Type B pancreatic cell (in vitro differentiated cells): Measurements from ENCODE around the gene SVIL. TPM values are rescaled to one million over a fixed set of nuclear protein-coding genes. Genes with fewer than 3 reads are reported as not detected.
"Not testable (repeated sequence)": the region's sequence is repeated elsewhere in the genome, so short reads cannot be mapped to it uniquely, and the experiment has no call there.

ENCODE experiments used
- DNase-seq: peaks from one replicate; pipeline ENCODE4 v3.0.0; 2021; ENCODE audit warnings: mixed read lengths; ENCODE audit not compliant: unreplicated experiment; ENCODE audit errors: extremely low spot score
- H3K27ac Mint-ChIP-seq: 2 replicates; pipeline ENCODE4 v1.8.0; 2021; ENCODE audit warnings: mild to moderate bottlenecking, mixed read lengths
- H3K27me3 Mint-ChIP-seq: 2 replicates; pipeline ENCODE4 v1.8.0; 2021; ENCODE audit warnings: mixed read lengths
- H3K36me3 Mint-ChIP-seq: 2 replicates; pipeline ENCODE4 v1.8.0; 2021; ENCODE audit warnings: mixed read lengths
- H3K4me1 Mint-ChIP-seq: one replicate; pipeline ENCODE4 v1.8.0; 2021; ENCODE audit warnings: mixed read lengths; ENCODE audit not compliant: unreplicated experiment
- H3K4me3 Mint-ChIP-seq: 2 replicates; pipeline ENCODE4 v1.8.0; 2021; ENCODE audit warnings: mild to moderate bottlenecking, mixed read lengths
- H3K9me3 Mint-ChIP-seq: 2 replicates; pipeline ENCODE4 v1.8.0; 2021; ENCODE audit warnings: mixed read lengths
- CTCF ChIP-seq: fragments of 200-600 bp; sonication (generic); conservative IDR thresholded peaks from 2 replicates; pipeline ENCODE4 v1.5.0; 2021; ENCODE audit warnings: antibody characterized with exemption, mild to moderate bottlenecking
- total RNA-seq: library from RNA; stranded (reverse); gene quantifications from 2 replicates; pipeline ENCODE4 v1.2.1, GENCODE V29; 2021; ENCODE audit warnings: low replicate concordance

The SVIL gene
- total RNA-seq, 1 donor from 2014 or later, result 171 TPM

DNA sequence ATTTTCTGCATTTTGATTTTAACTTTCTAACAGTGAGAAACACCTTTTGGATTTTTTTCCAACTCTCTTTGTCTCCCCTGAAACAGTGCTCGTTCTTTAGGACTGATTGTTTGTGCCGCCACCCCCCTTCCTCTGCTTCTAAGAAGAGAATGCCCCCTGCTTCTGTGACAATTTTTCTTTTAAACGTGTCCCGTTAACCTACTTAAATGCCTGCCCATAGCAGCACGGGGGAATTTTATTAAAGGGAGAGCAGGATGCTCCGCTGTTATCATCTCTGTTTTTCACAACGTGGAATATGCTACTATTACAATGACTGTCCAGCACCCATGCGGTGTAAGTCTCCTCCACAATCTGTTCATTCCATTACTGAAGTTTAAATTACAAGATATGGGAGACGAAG, 67.8 kb downstream of the SVIL start:
- H3K4me3 Mint-ChIP-seq, result no peak overlapping the region
- DNase-seq, result no peak
- TF ChIP-seq CTCF, result no peak
- H3K9me3 Mint-ChIP-seq, result no peaks in the 10 kb centered on the region
- H3K27me3 Mint-ChIP-seq, result no peaks in the 10 kb centered on the region
- H3K4me1 Mint-ChIP-seq, result peaks cover 24% of the 10 kb centered on the region
- H3K36me3 Mint-ChIP-seq, result peaks cover 38% of the 10 kb centered on the region
- no peak overlapping the region for H3K27ac Mint-ChIP-seq

DNA sequence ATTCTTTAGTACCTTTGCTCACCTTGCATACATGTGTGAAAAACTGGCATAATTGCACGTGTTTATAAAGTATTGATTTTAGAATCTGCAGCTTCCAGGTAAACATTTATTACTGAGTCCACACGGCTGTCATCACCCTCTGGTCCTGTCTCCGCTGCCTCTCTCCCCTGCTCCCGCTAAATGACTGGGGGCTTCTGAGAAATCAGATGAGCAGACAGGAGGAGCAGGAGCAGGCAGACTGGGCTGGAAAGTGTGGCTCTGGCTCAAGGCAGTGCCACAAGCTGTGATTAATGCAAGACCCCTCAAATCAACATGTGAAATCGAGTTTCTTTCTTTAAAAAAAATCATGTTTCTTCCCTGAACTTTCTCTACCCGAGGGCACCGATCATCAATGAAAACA, 68.6 kb downstream of the SVIL start:
- peaks cover 20% of the 10 kb centered on the region for H3K4me1 Mint-ChIP-seq
- peaks cover 38% of the 10 kb centered on the region for H3K36me3 Mint-ChIP-seq
- not testable (repeated sequence) for H3K27ac Mint-ChIP-seq, H3K4me3 Mint-ChIP-seq, H3K9me3 Mint-ChIP-seq, H3K27me3 Mint-ChIP-seq, DNase-seq

DNA sequence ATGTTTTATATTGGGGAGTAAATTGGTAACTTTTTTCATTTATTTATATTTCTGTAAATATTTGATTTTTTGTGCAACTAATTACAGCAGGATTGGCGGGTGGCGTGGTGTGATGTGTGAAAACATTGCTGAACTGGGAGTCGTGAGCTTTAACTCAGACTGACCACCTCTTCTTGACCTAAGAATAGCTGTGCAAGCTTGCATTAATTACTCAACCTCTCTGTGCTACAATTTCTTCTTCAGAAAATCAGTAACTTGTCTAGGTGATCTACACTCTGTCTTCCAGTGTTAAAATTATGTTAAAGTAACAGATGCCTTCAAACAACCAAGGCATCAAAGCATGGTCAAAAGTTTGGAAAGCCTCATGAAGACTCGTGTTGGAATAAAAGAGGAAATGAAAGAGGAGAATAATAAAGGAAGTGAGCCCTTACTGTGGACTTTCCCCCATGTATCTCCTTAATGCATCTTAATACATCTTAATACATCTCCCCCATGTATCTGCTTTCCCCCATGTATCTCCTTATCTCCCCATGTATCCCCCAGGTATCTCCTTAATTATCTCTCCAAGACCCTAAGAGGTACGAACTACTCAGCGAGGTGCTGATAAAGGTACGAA, 71.2 kb downstream of the SVIL start:
- Mint-ChIP-seq H3K27ac (peak overlapping the region; percentile 39), H3K36me3 (peaks cover 45% of the 10 kb centered on the region), H3K27me3 (no peaks in the 10 kb centered on the region), H3K4me3 (no peak overlapping the region), H3K9me3 (no peaks in the 10 kb centered on the region), H3K4me1 (peaks cover 15% of the 10 kb centered on the region)
- no peak for TF ChIP-seq CTCF
- no peak for DNase-seq

- H3K9me3 Mint-ChIP-seq, H3K27ac Mint-ChIP-seq, DNase-seq, H3K27me3 Mint-ChIP-seq, H3K4me3 Mint-ChIP-seq: not testable (repeated sequence)
- Mint-ChIP-seq H3K4me1 (peaks cover 15% of the 10 kb centered on the region), H3K36me3 (peaks cover 42% of the 10 kb centered on the region)
Observed at GRCh38 chr10:29563006-29563405, 71.8 kb downstream of the SVIL start.

- no peak for TF ChIP-seq CTCF
- Mint-ChIP-seq H3K9me3 (no peaks in the 10 kb centered on the region), H3K27ac (peak overlapping the region; percentile 1)
Observed at GRCh38 chr10:29559996-29560395, 74.8 kb downstream of the SVIL start.

GRCh38 chr10:29557665-29558064, 77.1 kb downstream of the SVIL start:
- DNase-seq, result no peak
- Mint-ChIP-seq H3K4me1 (peaks cover 15% of the 10 kb centered on the region), H3K9me3 (no peaks in the 10 kb centered on the region), H3K36me3 (peaks cover 34% of the 10 kb centered on the region), H3K4me3 (no peak overlapping the region), H3K27me3 (no peaks in the 10 kb centered on the region), H3K27ac (no peak overlapping the region)
- TF ChIP-seq CTCF, result no peak

More at GRCh38 chr10:29559996-29560395, 74.8 kb downstream of the SVIL start:
- no peak for DNase-seq
- Mint-ChIP-seq H3K27me3 (no peaks in the 10 kb centered on the region), H3K4me1 (peaks cover 11% of the 10 kb centered on the region), H3K36me3 (peaks cover 37% of the 10 kb centered on the region), H3K4me3 (no peak overlapping the region)
